Hematopoietic multipotent progenitor cell (in vitro differentiated cells): ENCODE data around the gene NR6A1. TPM values are rescaled to one million over a fixed set of nuclear protein-coding genes. Genes with fewer than 3 reads are reported as not detected.

Experiments
- DNase-seq, 3 donors: peaks; one replicate each; pipeline ENCODE4 v3.0.0-alpha.2; 2011 to 2015; ENCODE audit warnings: low read depth in 2 of 3, low spot score in 2 of 3
- total RNA-seq: library from RNA; depleted of rRNA; stranded (reverse); fragments of >200 nt; gene quantifications from one replicate; pipeline ENCODE4 v1.2.3, GENCODE V29; 2012

Gene NR6A1
- total RNA-seq, 1 donor: 9.4 TPM

- no peak for DNase-seq
Observed at GRCh38 chr9:124553738-124554137, 217.4 kb downstream of the NR6A1 start.

DNA sequence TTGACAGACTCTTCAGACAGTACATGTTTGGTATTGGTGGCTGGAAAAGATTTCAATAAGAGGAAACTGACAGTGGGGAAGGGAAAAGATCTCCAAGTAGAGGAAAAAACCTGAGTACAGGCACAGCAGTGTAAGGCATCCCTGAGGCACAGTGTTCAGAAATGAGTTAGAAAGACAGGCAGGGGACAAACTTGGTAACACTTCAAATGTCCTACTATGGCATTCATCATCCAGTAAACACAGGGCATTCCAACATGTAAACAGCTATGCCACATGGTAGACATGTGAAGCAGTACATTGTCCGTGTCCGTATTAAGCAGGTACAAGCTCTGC lies 218.9 kb downstream of the NR6A1 start:
- no peak for DNase-seq

GRCh38 chr9:124551472-124552272 lies 219.4 kb downstream of the NR6A1 start:
- peak in 2 of 3 donors; percentile 51 to 59 for DNase-seq

- no peak for DNase-seq
Observed at GRCh38 chr9:124550072-124550471, 221.0 kb downstream of the NR6A1 start.

GRCh38 chr9:124549016-124549415 lies 222.1 kb downstream of the NR6A1 start:
- DNase-seq: peak in 1 of 3 donors; percentile 27

DNA sequence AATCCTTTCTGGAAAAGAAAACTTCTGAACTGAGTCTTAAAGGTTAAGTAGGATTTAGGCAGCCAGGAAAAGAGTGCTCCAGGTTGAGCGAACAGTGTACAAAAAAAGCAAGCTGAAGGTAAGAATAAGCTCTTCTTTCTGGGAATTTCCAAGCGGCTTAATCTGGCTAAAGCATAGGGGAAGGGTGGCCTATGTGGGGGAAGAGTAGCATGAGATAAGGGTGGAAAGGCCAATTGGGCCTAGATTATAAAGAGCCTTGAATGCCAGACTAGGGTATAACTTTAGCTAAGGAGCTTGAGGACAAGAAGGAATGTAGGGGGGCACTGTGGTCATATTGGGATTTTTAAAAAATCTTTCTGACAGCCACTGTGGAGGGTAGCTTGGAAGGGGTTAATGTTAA lies 226.6 kb downstream of the NR6A1 start:
- DNase-seq: no peak

DNA sequence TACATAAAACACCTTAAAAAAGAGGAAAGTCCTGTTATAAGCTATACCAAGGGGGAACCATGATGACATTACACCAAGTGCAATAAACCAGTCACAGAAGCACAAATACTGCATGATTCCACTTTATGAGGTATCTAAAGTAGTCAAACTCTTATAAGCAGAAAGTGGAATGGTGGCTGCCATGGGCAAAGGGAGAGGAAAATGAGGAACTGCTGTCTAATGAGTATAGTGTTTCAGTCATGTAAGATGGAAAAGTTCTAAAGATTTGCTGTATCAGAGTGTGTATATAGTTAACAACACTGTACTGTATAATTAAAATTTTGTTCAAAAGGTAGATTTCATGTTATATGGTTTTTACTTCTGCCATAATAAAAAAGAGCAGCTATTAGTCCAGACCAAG lies 229.3 kb downstream of the NR6A1 start:
- DNase-seq: no peak

DNA sequence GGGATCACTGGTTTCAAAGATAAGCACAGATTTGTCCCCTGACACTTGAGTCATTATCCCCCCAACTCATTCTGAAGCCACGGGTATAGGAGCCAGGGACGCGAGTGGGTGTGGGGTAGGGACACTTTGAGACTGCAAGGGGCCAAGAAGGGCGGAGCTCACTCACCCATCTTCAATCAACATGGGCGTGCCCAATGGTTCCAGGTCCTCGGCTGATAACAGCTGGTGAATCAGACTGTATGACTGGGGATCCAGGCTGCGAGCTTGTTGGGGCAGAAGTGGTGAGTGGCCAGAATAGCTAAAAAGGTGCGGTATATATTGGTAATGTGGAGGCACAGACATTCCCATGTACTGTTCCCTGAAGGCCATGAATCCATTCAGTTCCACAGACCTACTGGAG lies 233.2 kb downstream of the NR6A1 start:
- no peak for DNase-seq

- DNase-seq: no peak
Observed at GRCh38 chr9:124535846-124536245, 235.3 kb downstream of the NR6A1 start.

DNA sequence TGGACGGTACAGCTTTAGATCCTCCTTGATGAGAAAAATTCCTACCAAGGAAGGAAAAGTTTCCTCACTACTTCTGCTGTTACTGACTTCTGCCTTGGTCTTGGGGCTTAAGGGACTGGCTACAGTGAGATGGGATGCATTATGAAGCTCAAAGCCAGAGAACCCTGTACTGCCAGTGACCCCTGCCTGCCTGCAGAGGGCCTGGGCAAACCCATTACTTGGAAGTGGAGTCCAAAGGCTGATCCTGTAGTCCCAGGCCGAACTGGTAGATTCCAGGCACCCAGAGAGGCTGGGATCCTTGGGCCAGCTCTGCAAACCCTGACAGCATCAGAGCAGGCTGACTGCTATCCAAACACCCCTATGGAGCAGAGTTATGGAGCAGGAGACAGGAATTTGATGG lies 238.2 kb downstream of the NR6A1 start:
- DNase-seq: no peak

DNA sequence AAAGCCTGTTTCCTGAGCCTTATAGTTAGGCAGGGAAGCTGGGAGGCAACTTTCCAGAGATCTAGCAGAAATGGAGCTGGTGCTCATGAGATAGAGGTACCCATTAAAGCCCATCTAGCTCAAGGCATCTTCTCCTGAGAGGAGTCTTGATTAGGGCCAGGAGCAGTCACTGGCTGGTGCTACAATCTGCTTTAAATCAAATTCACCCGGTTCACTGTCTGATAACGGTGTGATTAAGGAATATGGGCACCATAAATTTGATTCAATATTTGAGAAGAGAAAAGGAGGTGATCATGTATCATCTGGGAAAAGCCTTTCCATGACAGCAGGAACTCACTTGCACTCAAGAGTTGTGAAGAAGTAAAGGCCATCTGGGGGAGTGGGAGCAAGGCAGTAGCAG lies 240.0 kb downstream of the NR6A1 start:
- no peak for DNase-seq

DNA sequence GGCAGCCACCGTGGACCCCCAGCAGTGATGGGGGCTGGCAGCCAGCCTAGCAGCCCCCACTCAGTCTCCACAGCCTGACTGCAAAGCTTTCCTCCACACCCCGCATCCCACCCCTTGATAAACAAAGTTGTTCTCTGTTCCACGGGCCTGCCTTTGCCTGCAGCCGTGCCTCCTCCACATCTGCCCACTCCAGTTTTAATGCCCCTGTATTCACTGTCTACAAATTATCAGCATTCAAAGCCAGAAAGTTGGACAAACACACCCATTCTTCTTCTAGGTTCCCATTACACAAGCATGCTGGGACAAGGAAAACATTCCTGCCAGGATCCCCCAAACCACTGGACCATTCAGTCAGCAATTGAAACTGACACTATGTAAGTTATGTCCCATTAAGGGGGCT lies 240.9 kb downstream of the NR6A1 start:
- DNase-seq: no peak

- DNase-seq: no peak
Observed at GRCh38 chr9:124527781-124528180, 243.3 kb downstream of the NR6A1 start.

- no peak for DNase-seq
Observed at GRCh38 chr9:124526174-124526573, 244.9 kb downstream of the NR6A1 start.

DNA sequence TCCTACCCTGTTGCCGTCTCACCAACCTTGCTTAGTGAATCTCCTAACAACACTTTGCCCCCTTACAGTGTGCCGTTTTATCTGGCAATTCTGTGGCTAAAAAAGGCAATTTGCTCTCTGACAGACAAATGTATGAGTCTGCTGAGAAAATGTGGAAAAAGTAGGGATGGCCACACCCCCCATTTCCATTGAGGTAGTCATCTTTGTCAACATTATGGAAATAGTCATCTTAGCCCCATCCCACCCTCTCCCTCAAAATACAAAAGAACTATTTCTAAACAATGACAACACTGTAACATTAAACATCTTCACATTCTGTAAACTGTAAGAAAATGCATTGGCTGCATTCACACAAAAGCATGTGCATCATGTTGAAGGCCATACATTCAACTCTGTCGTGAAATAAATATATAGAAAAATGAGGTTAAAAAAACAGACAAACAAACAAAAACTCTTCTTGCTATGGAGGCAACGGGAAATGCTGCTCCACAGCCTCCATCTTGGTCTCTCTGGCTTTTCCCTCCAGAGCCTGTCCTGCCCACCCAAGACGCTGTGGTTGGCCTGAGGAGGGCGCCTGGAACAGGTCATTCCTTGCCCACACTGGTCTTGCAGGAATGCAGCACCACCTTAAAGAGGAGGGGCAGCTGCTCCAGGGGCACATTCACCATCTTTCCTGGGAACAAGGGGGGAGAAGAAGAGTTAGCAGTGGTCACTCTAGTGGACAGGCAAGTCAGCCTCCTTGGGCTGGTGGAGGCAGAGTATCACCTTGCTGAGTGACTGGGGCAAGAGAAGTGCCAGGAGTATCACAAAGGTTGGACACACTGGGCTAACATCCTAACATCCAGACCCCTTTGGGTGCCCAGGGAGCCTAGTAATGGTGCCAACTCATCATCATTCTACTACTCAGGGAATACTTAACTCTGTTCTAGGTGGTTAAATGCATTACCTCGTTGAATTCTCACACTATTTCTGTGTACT lies 248.7 kb downstream of the NR6A1 start:
- no peak for DNase-seq

DNA sequence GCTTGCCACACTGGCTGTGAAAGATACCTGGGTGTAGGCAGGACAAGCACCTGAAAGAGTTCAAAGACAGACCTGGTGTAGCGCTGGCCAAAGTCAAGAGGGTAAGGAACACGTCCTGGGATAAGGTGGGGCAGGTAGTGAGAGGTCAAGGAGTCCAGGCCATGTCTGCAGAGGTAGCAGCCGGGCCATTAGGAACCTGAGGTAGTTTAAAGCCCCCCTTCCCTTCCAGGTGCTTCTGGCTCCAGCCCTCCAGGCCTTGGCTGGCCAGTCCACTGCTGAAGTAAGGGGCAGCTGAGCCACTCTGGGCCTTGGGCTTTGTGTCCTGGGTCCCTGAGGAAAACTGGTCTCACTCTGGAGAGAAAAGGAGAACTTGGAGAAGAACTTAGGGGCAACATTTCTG lies 250.0 kb downstream of the NR6A1 start:
- no peak for DNase-seq

- DNase-seq: no peak
Observed at GRCh38 chr9:124520206-124520596, 250.9 kb downstream of the NR6A1 start.

DNA sequence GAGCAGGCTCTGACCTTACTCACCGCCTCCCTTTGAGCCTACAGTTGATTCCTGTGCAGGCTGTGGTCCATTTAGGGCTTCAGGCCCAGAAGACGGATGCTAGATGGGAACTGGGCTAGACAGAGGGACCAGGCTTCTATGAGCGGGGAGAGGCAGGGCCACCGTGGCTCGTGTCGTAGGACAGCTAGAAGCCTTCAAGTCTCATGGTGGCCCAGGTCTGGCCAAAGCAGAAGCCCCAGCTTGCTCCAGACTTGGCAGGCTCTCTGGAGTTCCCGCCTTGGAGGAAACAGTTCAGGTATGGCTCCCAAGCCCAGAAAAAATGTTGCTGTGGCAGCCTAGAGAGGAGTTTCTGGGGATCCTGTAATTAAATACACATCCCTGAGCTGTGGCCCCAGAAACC lies 253.0 kb downstream of the NR6A1 start:
- no peak for DNase-seq

- DNase-seq: no peak
Observed at GRCh38 chr9:124517600-124517999, 253.5 kb downstream of the NR6A1 start.

- no peak for DNase-seq
Observed at GRCh38 chr9:124514874-124515273, 256.2 kb downstream of the NR6A1 start.

- no peak for DNase-seq
Observed at GRCh38 chr9:124514125-124514524, 257.0 kb downstream of the NR6A1 start.
